NT2/D1 (cell line): ENCODE measurements around the gene NCAPG2.

Experiments used
- DNase-seq: peaks from one replicate; pipeline ENCODE4 v3.0.0-alpha.2; 2011; ENCODE audit warnings: low read depth, low spot score
- H3K27me3 ChIP-seq: 2 replicates; pipeline ENCODE4 v1.6.0; 2011; ENCODE audit warnings: mild to moderate bottlenecking; ENCODE audit not compliant: insufficient read length, insufficient read depth
- H3K36me3 ChIP-seq: 2 replicates; pipeline ENCODE4 v1.6.1; 2011; ENCODE audit warnings: mild to moderate bottlenecking, low read length, mixed read lengths; ENCODE audit not compliant: insufficient read depth, insufficient read length
- H3K4me1 ChIP-seq: 2 replicates; pipeline ENCODE4 v1.5.1; 2011; ENCODE audit not compliant: insufficient read depth, insufficient read length
- H3K4me3 ChIP-seq: 2 replicates; pipeline ENCODE4 v1.5.1; 2011; ENCODE audit warnings: low read depth; ENCODE audit not compliant: insufficient read length
- H3K9ac ChIP-seq: 2 replicates; pipeline ENCODE4 v1.6.0; 2011; ENCODE audit warnings: low read depth; ENCODE audit not compliant: insufficient read length
- H3K9me3 ChIP-seq: 2 replicates; pipeline ENCODE4 v1.5.1; 2011; ENCODE audit warnings: mild to moderate bottlenecking, low read length; ENCODE audit not compliant: insufficient read depth
- SUZ12 ChIP-seq: IDR thresholded peaks from 2 replicates; pipeline ENCODE4 v1.6.1; 2011; ENCODE audit not compliant: insufficient read length, insufficient read depth; ENCODE audit errors: extremely low read depth
- YY1 ChIP-seq: IDR thresholded peaks from 2 replicates; pipeline ENCODE4 v1.6.1; 2011; ENCODE audit not compliant: insufficient read length, insufficient read depth
- ZNF274 ChIP-seq: IDR thresholded peaks from 2 replicates; pipeline ENCODE4 v1.6.1; 2011; ENCODE audit warnings: mild to moderate bottlenecking, low read depth, low read length

The NCAPG2 gene

DNA sequence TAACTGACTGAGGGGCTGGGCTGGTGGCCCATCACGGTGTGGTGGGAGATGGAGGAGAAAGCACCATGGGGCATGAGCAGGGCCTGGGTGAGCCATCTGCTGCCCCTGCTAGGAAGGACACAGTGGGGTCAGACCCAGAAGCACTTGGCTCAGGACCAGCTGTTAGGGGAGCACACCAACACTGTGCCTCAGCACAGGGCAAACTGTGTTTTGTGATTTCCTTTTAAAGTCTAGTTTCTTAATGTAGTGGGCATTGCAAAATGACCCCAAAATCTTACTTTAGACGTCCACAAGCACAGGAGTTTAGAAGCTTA is 41.2 kb downstream of the NCAPG2 start:
- H3K27me3 ChIP-seq = no peaks in the 10 kb centered on the region
- H3K4me3 ChIP-seq = no peak overlapping the region
- H3K9ac ChIP-seq = no peak overlapping the region
- DNase-seq = no peak
- no peaks in the 10 kb centered on the region for H3K9me3 ChIP-seq
- no peak for TF ChIP-seq ZNF274
- no peaks in the 10 kb centered on the region for H3K4me1 ChIP-seq
- H3K36me3 ChIP-seq = peaks cover 50% of the 10 kb centered on the region

DNA sequence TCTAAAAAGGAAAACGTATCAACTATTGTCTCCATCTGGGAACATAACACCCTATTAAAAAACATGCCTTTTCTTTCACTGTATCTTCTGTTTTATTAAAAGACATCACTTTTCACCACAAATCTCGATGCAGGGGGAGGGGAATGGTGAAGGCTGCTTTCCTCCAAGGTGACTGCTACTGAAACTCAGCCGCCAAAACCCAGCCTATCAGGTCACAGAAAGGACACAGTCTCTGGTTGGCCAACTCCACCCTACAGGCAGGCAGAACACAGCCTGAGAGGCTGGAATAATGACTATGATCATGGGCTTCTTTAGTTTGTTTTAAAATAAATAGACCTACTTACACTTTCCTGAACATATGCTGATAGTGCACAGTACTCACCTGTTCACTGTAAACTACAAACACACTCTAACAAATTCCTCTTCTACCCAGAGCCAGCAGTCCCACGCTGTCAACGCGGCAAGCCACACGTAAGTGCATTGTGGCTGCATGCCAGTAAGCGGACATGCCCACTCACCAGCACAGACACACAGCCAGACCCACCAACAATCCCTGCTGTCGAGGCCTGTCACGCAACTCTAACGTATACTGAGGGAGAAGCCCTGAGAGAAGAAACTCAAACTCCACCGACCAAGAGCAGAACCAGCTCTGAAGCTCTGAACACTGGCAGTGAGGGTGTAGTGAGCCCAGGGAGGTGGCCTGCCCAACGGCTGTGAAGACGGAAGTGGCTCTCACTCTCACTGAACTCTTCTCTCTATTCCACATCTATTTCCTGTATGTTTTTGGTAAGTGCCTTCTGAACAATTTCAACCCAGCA is 41.8 kb downstream of the NCAPG2 start:
- TF ChIP-seq ZNF274 (no peak), YY1 (no peak), SUZ12 (no peak)
- no peaks in the 10 kb centered on the region for H3K27me3 ChIP-seq
- DNase-seq = no peak
- H3K9me3 ChIP-seq = no peaks in the 10 kb centered on the region
- H3K36me3 ChIP-seq = peaks cover 53% of the 10 kb centered on the region
- no peak overlapping the region for H3K9ac ChIP-seq
- H3K4me3 ChIP-seq = no peak overlapping the region
- peaks cover 3% of the 10 kb centered on the region for H3K4me1 ChIP-seq

DNA sequence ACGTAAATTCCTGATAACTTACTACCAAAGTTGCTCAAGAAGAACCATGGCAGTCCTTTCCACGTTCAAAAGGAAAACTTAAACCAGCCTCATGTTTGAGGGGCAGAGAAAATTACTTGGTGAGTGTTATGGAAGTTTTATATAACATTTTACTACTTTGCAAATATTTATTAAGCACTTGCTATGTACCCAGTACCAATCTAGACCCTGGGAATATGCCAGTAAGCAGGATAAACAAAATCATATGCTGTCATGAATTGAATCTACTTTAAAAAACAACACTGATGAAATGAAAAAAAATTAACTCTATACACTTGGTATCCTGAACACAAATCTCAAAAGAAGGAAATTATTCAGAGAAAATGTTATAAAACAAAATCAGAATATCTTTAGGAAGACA is 46.1 kb downstream of the NCAPG2 start:
- TF ChIP-seq SUZ12 = no peak
- TF ChIP-seq ZNF274 = no peak
- no peak for TF ChIP-seq YY1
- H3K9me3 ChIP-seq = no peaks in the 10 kb centered on the region
- H3K4me1 ChIP-seq = peaks cover 3% of the 10 kb centered on the region
- no peak for DNase-seq
- peaks cover 65% of the 10 kb centered on the region for H3K36me3 ChIP-seq
- H3K9ac ChIP-seq = no peak overlapping the region
- no peaks in the 10 kb centered on the region for H3K27me3 ChIP-seq
- no peak overlapping the region for H3K4me3 ChIP-seq

DNA sequence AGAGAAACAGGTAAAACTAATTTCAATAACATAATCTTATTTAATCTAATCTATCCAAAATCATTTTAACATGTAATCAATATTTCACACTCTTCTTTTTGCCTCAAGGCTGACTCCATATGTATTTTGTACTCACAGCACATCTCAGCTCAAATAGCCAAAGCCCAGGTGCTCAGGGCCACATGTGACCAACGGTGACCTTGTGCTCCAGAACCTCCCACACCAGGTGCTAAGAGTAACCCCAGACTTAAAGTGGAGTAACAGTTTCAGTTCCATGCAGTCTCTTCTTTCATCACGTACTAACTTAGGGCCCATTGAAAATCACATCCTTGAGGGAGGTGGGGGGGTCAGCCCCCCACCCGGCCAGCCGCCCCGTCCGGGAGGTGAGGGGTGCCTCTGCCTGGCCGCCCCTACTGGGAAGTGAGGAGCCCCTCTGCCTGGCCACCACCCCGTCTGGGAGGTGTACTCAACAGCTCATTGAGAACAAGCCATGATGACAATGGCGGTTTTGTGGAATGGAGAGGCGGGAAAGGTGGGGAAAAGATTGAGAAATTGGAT is 47.3 kb downstream of the NCAPG2 start:
- no peak overlapping the region for H3K9ac ChIP-seq
- H3K9me3 ChIP-seq = no peaks in the 10 kb centered on the region
- peaks cover 56% of the 10 kb centered on the region for H3K36me3 ChIP-seq
- no peak for DNase-seq
- TF ChIP-seq YY1 = no peak
- TF ChIP-seq ZNF274 = no peak
- no peak for TF ChIP-seq SUZ12
- H3K4me1 ChIP-seq = peaks cover 3% of the 10 kb centered on the region
- no peak overlapping the region for H3K4me3 ChIP-seq
- no peaks in the 10 kb centered on the region for H3K27me3 ChIP-seq

GRCh38 chr7:158655931-158656441 is 48.6 kb downstream of the NCAPG2 start:
- no peak overlapping the region for H3K4me3 ChIP-seq
- H3K27me3 ChIP-seq = no peaks in the 10 kb centered on the region
- DNase-seq = no peak
- TF ChIP-seq ZNF274 = no peak
- TF ChIP-seq SUZ12 = no peak
- TF ChIP-seq YY1 = no peak
- no peaks in the 10 kb centered on the region for H3K9me3 ChIP-seq
- no peak overlapping the region for H3K9ac ChIP-seq
- H3K4me1 ChIP-seq = peaks cover 3% of the 10 kb centered on the region
- H3K36me3 ChIP-seq = peaks cover 61% of the 10 kb centered on the region

DNA sequence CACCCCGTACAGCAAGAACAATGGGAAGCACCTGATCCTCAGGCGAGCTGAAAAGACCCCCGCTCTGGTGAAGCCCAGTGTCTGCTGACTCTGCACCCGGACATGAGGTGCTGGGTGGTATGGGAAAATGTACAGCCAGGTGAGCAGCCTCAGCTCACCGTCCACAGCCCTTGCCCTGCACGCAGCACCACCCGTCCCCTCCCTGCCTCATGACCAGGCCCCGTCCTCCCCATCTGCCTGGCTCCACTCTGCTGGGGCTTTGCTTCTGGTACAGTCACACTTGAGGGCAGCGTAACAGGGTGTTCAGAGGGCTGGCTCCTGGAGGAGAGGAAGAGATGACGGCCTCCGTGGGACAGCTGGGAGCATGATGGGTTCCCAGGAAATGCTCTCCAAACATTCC is 49.1 kb downstream of the NCAPG2 start:
- TF ChIP-seq ZNF274 (no peak), SUZ12 (no peak), YY1 (no peak)
- no peaks in the 10 kb centered on the region for H3K9me3 ChIP-seq
- no peak overlapping the region for H3K9ac ChIP-seq
- H3K4me3 ChIP-seq = no peak overlapping the region
- DNase-seq = no peak
- H3K27me3 ChIP-seq = no peaks in the 10 kb centered on the region
- H3K36me3 ChIP-seq = peaks cover 62% of the 10 kb centered on the region
- peaks cover 3% of the 10 kb centered on the region for H3K4me1 ChIP-seq

DNA sequence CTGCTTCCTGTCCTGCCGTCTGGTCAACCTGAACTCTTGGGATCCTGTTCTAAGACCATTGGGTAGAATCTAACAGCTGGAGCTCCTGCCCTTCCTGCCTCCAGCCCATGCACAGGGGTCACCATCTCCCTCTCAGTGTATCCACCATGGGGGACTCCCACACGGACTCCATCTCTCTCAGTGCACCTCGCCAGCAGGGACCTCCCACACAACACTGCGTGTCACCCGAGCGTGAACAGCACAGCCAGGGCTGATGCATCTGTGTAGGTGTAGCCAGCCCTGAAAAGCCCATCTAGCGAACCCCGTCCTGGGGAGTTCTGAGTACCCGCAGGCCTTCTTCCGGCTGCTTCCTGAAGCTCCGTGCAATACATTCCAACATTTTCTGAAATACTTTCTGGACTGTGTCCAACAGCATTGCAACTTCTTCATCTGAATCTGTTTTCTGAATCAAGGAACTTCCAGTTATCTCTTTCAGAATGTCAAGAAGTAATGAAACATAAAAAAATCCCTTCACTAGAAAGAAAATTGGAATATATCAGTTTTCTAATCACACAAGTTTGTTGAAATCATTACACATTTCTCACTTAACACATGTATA is 52.5 kb downstream of the NCAPG2 start:
- no peak overlapping the region for H3K9ac ChIP-seq
- peaks cover 79% of the 10 kb centered on the region for H3K36me3 ChIP-seq
- H3K27me3 ChIP-seq = no peaks in the 10 kb centered on the region
- TF ChIP-seq ZNF274 = no peak
- no peak for TF ChIP-seq SUZ12
- TF ChIP-seq YY1 = no peak
- DNase-seq = no peak
- no peaks in the 10 kb centered on the region for H3K4me1 ChIP-seq
- no peak overlapping the region for H3K4me3 ChIP-seq
- H3K9me3 ChIP-seq = peaks cover 6% of the 10 kb centered on the region
